ENCODE results near the gene AFAP1.

AFAP1 gene

DNA sequence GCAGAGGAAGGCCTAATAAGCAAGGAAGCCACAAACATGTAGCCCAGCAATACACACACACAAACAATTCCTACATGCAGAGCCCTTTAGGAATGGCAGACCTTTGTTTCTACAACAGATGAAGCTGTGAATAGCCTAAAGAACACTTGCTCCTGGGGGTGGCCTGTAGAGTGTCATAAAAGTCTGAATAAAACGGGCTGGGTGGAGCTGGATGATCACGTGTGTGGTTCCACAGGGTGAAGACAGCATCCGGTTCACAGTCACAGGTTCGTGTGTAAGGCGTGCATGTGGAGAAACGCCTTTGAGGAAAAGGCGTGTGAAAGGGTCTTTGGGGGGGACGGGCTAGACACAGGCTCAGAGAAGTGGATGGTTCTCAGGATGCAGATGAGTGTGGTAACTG, 156.1 kb downstream of the AFAP1 start:
- Mint-ChIP-seq H3K27me3 (no peaks in the 10 kb centered on the region), H3K4me3 (peak overlapping the region; percentile 10), H3K4me1 (peaks cover 37% of the 10 kb centered on the region), H3K9me3 (no peaks in the 10 kb centered on the region), H3K36me3 (ENCODE audit: insufficient read depth) (peaks cover 13% of the 10 kb centered on the region), H3K27ac (ENCODE audit: low read depth) (peak overlapping the region; percentile 2)
- ATAC-seq (replicated peaks; ENCODE audit: extremely low read depth, poor library complexity, severe bottlenecking), result no peak
- no peak for DNase-seq (ENCODE audit: low spot score in 2 of 2)

DNA sequence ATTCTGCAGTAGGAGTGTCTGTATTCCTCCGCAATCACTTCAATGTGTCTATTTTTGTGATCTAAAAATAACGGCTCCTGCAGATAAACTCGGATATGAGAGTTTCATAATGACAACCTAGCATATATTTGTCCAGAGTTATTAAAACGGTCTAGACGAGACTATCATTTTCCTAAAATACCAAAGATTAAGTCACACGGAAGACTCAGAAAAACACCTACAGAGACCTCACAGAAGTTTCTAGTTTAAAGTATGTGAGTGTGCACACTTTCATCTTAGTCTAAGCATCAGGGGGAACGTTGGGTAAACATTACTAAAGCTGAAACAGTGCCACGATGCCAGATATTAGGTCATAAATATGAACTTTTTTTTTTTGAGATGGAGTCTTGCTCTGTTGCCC, 156.9 kb downstream of the AFAP1 start:
- ATAC-seq (replicated peaks; ENCODE audit: extremely low read depth, poor library complexity, severe bottlenecking) (no peak), DNase-seq (ENCODE audit: low spot score in 2 of 2) (no peak)
- no peak overlapping the region for H3K27ac Mint-ChIP-seq (ENCODE audit: low read depth)
- no peaks in the 10 kb centered on the region for H3K27me3 Mint-ChIP-seq
- no peak overlapping the region for H3K4me3 Mint-ChIP-seq
- no peaks in the 10 kb centered on the region for H3K9me3 Mint-ChIP-seq
- H3K4me1 Mint-ChIP-seq, result peaks cover 37% of the 10 kb centered on the region
- H3K36me3 Mint-ChIP-seq (ENCODE audit: insufficient read depth), result peaks cover 15% of the 10 kb centered on the region

DNA sequence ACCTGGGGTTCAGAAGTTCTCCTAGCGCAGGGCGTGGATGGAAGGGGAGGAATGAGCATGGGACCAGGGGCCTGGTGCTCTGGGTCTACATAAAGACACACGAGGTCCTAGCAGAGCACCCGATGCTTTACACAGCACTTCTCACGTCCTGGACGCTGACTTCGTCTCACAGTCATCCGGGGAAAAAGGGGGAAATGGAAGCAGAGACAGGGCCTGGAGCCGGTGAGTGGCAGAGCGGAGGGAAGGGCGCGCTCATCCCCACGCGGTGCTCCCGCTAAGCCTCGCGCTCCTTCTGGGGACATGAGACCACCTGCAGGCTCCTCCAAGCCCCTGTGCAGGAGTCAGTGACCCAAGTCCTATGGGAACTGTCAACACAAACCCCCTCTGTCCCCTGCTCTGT, 157.7 kb downstream of the AFAP1 start:
- DNase-seq (ENCODE audit: low spot score in 2 of 2) (no peak), ATAC-seq (replicated peaks; ENCODE audit: extremely low read depth, poor library complexity, severe bottlenecking) (no peak)
- H3K27me3 Mint-ChIP-seq, result no peaks in the 10 kb centered on the region
- peak overlapping the region; percentile 59 for H3K27ac Mint-ChIP-seq (ENCODE audit: low read depth)
- no peak overlapping the region for H3K4me3 Mint-ChIP-seq
- no peaks in the 10 kb centered on the region for H3K9me3 Mint-ChIP-seq
- peaks cover 16% of the 10 kb centered on the region for H3K36me3 Mint-ChIP-seq (ENCODE audit: insufficient read depth)
- peaks cover 37% of the 10 kb centered on the region for H3K4me1 Mint-ChIP-seq

DNA sequence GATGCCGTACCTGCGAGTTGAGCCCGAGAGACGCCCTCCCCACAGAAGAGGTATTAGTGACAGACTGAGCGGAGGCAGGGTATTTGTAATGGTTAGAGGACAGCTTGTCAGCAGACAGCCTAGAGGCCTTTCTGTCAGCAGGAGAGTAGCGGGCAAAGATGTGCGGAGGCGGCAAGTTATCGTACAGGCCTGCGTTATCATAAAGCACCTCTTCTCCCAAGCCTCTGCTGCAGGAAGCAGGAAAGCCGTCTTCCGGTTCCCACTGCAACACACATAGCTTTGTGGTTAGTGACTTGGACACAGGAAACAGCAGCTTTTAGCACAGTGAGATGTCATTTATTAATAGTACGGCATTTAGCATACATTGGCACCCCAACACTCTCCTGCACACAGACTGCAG, 158.3 kb downstream of the AFAP1 start:
- Mint-ChIP-seq H3K27me3 (no peaks in the 10 kb centered on the region), H3K4me1 (peaks cover 37% of the 10 kb centered on the region), H3K27ac (ENCODE audit: low read depth) (no peak overlapping the region), H3K9me3 (no peaks in the 10 kb centered on the region), H3K36me3 (ENCODE audit: insufficient read depth) (peaks cover 16% of the 10 kb centered on the region), H3K4me3 (peak overlapping the region; percentile 20)
- DNase-seq (ENCODE audit: low spot score in 2 of 2), result no peak
- ATAC-seq (replicated peaks; ENCODE audit: extremely low read depth, poor library complexity, severe bottlenecking), result no peak

DNA sequence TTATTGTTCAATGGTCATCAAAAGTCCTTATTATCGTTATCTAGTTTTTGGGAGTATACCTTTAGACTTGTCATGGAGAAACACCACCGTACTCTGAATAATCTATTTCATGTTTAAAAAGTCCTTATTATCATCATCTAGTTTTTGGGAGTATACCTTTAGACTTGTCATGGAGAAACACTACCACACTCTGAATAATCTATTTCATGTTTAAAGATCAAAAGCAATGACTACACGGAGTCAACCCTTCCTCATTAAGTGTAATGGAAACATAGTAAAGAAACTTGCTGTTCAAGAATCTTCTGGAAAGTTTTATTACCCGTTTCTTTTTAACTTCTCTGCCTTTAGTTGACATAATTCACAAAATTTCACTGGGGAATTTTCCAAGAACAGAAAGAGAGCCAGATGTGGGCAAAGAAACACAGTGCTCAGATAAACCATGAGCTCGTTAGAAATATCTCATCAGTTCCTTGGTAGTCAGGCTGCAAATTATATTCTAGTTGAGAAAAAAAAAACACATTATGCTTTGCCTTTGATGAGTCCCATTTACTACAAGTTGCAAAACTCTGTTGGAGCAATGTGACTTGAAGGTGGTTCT, 158.8 kb downstream of the AFAP1 start:
- Mint-ChIP-seq H3K27ac (ENCODE audit: low read depth) (peak overlapping the region; percentile 32), H3K27me3 (no peaks in the 10 kb centered on the region), H3K4me3 (no peak overlapping the region), H3K4me1 (peaks cover 37% of the 10 kb centered on the region), H3K36me3 (ENCODE audit: insufficient read depth) (peaks cover 14% of the 10 kb centered on the region), H3K9me3 (no peaks in the 10 kb centered on the region)
- DNase-seq (ENCODE audit: low spot score in 2 of 2) (no peak), ATAC-seq (replicated peaks; ENCODE audit: extremely low read depth, poor library complexity, severe bottlenecking) (no peak)

DNA sequence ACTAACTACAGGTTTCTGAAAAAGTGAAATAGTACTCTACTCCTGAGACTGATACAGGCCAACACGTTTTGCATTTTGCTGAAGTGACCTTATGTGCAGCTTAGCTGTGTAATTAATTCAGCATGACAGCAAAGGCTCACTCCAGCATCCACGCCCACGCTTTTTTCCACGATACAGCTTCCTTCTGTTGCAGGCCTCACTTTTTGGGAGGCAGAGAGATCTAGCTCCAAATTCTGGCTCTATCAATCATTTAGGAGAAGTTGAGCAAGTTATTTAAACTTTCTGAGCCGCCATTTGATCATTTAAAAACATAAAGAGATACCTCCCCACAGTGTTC, 160.3 kb downstream of the AFAP1 start:
- Mint-ChIP-seq H3K27me3 (no peaks in the 10 kb centered on the region), H3K36me3 (ENCODE audit: insufficient read depth) (peaks cover 13% of the 10 kb centered on the region), H3K27ac (ENCODE audit: low read depth) (no peak overlapping the region), H3K4me3 (no peak overlapping the region), H3K9me3 (no peaks in the 10 kb centered on the region), H3K4me1 (peaks cover 31% of the 10 kb centered on the region)
- DNase-seq (ENCODE audit: low spot score in 2 of 2) (no peak), ATAC-seq (replicated peaks; ENCODE audit: extremely low read depth, poor library complexity, severe bottlenecking) (no peak)

DNA sequence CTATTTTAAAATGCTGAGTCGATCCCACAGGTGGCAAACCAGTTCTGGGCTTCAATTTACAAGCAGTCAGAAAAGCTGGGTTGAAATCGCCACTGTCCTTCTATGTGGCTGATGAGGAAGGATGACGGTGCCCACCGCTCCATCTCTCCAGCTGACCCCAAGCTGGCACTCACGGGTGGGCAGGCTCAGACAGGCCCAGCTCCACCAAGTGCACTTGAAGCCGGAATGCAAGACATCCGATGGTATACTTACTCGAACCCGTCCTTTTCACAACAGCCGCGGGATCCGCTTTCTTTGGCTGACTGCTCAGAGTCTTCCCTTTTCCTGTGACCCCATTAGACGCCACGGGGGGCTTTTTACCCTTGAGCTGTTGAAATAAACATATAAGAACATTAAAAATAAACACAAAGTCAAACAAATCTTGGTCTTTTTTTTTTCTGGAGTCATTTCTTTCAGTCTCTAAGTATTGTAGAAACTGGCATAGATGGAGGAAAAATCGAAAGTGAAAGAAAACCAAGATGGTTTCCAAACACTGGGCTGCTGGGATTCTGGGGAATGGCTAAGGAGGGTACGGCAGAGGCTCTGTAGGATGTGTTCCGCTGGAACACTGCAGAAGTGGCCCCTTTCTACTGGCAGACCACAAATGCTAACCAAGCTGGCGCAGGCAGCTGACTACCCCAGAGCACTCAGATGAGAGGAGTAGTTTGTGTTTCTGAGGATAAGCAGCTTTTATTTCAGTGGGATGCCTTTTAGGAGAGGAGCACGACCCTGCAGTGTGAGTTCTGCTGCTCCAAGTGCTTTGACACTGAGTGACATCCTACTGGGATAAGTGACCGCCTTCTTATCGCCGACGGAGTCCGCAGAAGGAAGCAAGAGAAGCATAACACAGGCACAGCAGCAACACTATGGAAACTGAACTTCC, 160.9 kb downstream of the AFAP1 start:
- no peak for ATAC-seq (replicated peaks; ENCODE audit: extremely low read depth, poor library complexity, severe bottlenecking)
- peaks cover 30% of the 10 kb centered on the region for H3K4me1 Mint-ChIP-seq
- H3K27ac Mint-ChIP-seq (ENCODE audit: low read depth), result no peak overlapping the region
- no peak for DNase-seq (ENCODE audit: low spot score in 2 of 2)
- H3K4me3 Mint-ChIP-seq, result no peak overlapping the region
- H3K27me3 Mint-ChIP-seq, result no peaks in the 10 kb centered on the region
- H3K9me3 Mint-ChIP-seq, result no peaks in the 10 kb centered on the region
- H3K36me3 Mint-ChIP-seq (ENCODE audit: insufficient read depth), result peaks cover 16% of the 10 kb centered on the region

DNA sequence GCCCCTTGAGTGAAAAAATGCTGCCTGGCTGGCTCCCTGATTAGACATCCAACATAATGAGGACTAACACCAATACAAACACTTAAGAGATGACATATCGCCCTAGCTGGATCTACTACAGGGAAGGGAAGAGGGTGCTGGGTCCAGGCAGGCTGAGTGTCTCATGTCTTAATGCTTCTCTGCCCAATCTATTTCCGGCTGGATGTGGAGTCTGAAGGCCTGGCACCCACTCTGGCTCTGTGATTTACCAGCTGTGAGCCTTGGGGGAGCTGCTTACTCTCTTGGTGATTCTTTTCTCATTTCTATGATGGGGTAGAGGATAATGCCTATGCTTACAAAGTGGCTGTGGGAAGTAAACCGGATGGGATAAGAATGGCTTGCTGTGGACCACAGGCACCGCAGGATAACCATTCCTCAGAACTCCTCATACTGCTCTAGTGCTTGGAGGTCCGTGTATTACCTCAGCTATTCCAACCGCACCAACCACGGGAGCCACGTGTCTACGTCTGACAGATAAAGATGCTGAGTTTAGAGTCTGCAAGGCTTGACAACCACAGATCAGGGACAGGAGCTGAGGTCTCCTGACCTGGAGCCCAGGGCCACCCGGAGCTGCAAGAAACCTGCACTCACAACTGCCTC, 161.7 kb downstream of the AFAP1 start:
- Mint-ChIP-seq H3K27me3 (no peaks in the 10 kb centered on the region), H3K36me3 (ENCODE audit: insufficient read depth) (peaks cover 16% of the 10 kb centered on the region), H3K27ac (ENCODE audit: low read depth) (no peak overlapping the region), H3K9me3 (no peaks in the 10 kb centered on the region), H3K4me3 (no peak overlapping the region), H3K4me1 (peaks cover 24% of the 10 kb centered on the region)
- DNase-seq (ENCODE audit: low spot score in 2 of 2), result no peak
- no peak for ATAC-seq (replicated peaks; ENCODE audit: extremely low read depth, poor library complexity, severe bottlenecking)

DNA sequence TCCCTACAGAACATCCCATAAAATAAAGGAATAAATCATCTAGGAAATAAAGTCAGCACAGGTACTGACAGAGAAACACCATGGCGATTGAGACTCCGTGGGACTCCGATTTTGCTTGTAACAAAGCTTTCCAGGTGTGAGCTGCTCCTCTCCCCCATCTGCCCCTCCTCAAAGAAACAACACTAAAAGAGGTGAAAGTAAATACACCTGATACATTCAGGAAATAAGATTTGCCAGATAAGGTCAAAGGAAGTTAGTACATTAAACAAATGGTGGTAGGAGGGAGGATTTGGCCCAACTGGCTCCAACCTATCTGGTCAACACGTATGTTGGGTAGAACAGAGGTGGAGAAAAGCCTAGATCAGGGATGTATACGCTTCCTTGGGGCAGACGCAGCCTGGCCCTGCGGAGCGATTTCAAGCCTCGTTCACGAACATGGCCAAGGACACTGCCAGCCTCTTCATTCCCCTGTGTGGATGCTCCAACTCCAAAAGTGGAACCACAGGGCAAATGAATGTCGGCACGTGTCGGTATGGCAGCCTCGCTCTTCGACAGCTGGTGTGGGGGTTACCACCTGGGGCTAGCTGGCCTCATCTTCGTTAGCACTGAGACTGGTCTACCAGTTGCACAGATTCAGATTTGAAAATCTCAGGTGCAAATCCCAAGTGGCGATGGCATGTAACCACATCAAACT, 162.5 kb downstream of the AFAP1 start:
- H3K4me3 Mint-ChIP-seq, result no peak overlapping the region
- no peaks in the 10 kb centered on the region for H3K27me3 Mint-ChIP-seq
- H3K36me3 Mint-ChIP-seq (ENCODE audit: insufficient read depth), result peaks cover 18% of the 10 kb centered on the region
- DNase-seq (ENCODE audit: low spot score in 2 of 2), result no peak
- peaks cover 22% of the 10 kb centered on the region for H3K4me1 Mint-ChIP-seq
- H3K27ac Mint-ChIP-seq (ENCODE audit: low read depth), result no peak overlapping the region
- no peaks in the 10 kb centered on the region for H3K9me3 Mint-ChIP-seq
- ATAC-seq (replicated peaks; ENCODE audit: extremely low read depth, poor library complexity, severe bottlenecking), result no peak

DNA sequence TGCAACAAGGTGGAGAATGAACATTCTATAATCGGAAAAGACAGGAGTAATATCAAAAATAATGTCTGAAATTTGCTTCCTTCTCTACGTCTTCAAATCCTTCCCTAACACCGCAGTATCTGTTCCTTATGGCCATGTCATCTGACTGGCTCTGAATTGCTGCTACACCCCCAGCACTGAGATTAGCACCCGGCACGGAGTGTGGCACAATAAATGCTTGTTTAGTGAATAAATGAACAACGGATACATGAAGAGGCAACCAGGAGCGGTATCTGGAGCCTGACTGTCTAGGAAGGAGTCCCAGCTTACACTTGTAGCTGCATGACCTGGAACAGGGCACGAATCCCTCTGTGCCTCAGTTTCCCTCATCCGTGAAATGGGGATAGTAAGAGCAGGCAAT, 164.3 kb downstream of the AFAP1 start:
- ATAC-seq (replicated peaks; ENCODE audit: extremely low read depth, poor library complexity, severe bottlenecking), result no peak
- peaks cover 18% of the 10 kb centered on the region for H3K36me3 Mint-ChIP-seq (ENCODE audit: insufficient read depth)

DNA sequence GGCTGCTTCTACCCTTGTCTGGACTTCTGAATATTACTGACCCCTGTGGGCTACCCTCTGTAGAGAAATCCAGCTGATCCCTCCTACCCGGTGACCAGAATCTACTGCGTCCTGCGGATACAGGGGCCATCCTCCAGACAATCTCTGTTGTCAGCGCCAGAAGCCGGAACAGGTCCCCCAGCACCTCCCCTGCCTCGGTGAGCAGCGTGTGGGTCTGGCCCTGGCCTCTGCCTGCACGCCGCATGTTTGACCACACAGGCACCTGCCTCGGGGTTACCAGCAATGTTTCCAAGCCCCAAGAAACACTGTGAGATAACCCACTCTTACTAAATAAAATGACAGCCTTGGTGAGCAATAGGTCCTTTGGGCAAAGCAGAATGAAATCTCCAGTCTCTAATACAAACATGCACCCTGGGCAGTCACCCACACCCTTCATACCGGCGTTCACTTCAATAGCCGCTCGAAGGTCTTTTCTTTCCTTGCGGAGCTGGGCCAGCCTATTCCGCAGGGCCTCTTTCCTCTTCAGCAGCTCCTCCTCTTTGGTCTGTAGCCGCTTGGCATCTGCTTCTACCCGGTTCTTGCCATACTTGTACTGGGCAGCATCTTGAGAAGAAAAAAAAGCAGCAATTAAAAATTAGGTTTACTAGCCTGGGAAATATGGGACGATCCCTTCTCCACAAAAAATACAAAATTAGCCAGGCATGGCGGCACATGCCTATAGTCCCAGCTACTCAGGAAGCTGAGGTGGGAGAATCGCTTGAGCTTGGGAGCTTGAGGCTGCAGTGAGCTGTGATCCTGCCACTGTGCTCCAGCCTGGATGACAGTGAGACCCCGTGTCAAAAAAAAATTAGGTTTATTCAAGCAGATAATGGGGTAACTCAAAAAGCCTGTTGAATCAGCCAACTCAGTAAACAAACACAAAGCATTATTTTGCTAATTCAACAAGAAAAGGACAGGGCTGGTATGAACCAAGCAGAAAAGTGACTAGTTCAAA, 165.1 kb downstream of the AFAP1 start:
- H3K27me3 Mint-ChIP-seq, result no peaks in the 10 kb centered on the region
- no peak overlapping the region for H3K4me3 Mint-ChIP-seq
- no peak for ATAC-seq (replicated peaks; ENCODE audit: extremely low read depth, poor library complexity, severe bottlenecking)
- H3K9me3 Mint-ChIP-seq, result no peaks in the 10 kb centered on the region
- DNase-seq (ENCODE audit: low spot score in 2 of 2), result no peak
- peaks cover 19% of the 10 kb centered on the region for H3K36me3 Mint-ChIP-seq (ENCODE audit: insufficient read depth)
- H3K27ac Mint-ChIP-seq (ENCODE audit: low read depth), result peak overlapping the region; percentile 12
- peaks cover 26% of the 10 kb centered on the region for H3K4me1 Mint-ChIP-seq

More for the DNA sequence above, 164.3 kb downstream of the AFAP1 start:
- no peak overlapping the region for H3K27ac Mint-ChIP-seq (ENCODE audit: low read depth)
- H3K27me3 Mint-ChIP-seq, result no peaks in the 10 kb centered on the region
- H3K4me1 Mint-ChIP-seq, result peaks cover 22% of the 10 kb centered on the region
- DNase-seq (ENCODE audit: low spot score in 2 of 2), result no peak
- H3K9me3 Mint-ChIP-seq, result no peaks in the 10 kb centered on the region
- no peak overlapping the region for H3K4me3 Mint-ChIP-seq

All from central memory CD8-positive, alpha-beta T cell (primary cell).